Esophagus muscularis mucosa (tissue), 3 donors: ENCODE results near the gene SUPV3L1.

ENCODE experiments used
- CTCF ChIP-seq, 3 experiments: fragments of 200-600 bp in 2 of 3; fragments of 450-650 bp in 1 of 3; sonication (generic) in 2 of 3; IDR thresholded peaks; one replicate each; pipeline ENCODE4 v1.5.1; 2017 to 2019; ENCODE audit warnings: antibody characterized with exemption in 3 of 3, mild to moderate bottlenecking in 2 of 3, moderate library complexity in 1 of 3
- POLR2A ChIP-seq: fragments of 450-650 bp; IDR thresholded peaks from one replicate; pipeline ENCODE4 v1.6.1; 2017; ENCODE audit warnings: antibody characterized with exemption, moderate library complexity, mild to moderate bottlenecking, low read depth
- POLR2AphosphoS5 ChIP-seq, 2 donors: sonication (generic); formaldehyde crosslinking; IDR thresholded peaks; one replicate each; pipeline ENCODE4 v1.6.1; 2017; ENCODE audit warnings: antibody characterized with exemption in 2 of 2

DNA sequence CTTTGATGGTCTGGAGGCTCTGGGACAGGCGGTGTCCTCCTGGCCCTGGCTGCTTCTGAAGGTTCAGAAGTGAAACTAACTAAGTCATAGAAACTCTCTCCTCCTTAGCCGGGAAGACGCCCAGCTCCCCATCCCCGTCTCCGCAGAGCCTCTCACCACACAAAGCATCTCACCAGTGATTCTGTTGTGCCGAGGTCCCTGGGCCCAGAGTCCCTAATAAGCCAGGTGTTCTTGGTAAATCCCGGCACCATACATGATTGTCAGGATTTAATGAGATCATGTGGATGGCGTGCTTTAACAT is 49.5 kb downstream of the SUPV3L1 start:
- no peak for TF ChIP-seq CTCF (IDR thresholded peaks at IDR 0.05)
- TF ChIP-seq POLR2A: no peak
- no peak for TF ChIP-seq POLR2AphosphoS5 (IDR thresholded peaks at IDR 0.05)
